Adipose tissue (tissue), 3 donors: Measurements from ENCODE around the gene ADAMTSL2. TPM values are rescaled to one million over a fixed set of nuclear protein-coding genes. Genes with fewer than 3 reads are reported as not detected.

Experiments
- H3K27ac ChIP-seq: one replicate; pipeline ENCODE4 v1.5.1; 2013; ENCODE audit warnings: low read depth, low read length
- WGBS, 3 donors: extraction: QIAGEN DNeasy Blood & Tissue Kit; methylation state at CpG; one replicate each; pipeline ENCODE4 v1.1.7; 2013; 5-methylcytosine and 5-hydroxymethylcytosine counted together
- polyA plus RNA-seq, 3 donors: library from polyadenylated mRNA; stranded (reverse); fragments of 200-250 nt; gene quantifications; one replicate each; pipeline ENCODE4 v1.2.3, GENCODE V29; 2013
- donor health status: healthy with polysubstance abuse.
- donor health status: Bipolar disorder and iron deficiency.
- donor health status: healthy.

ADAMTSL2 gene
- polyA plus RNA-seq, 3 donors = 2.0 to 2.7 (median 2.2) TPM

GRCh38 chr9:133604856-133605255 lies 70.4 kb downstream of the ADAMTSL2 start:
- H3K27ac ChIP-seq = no peak overlapping the region
- 43 to 59% (median 55%) methylated on average over 14 of the region's 14 CpGs for WGBS, 3 donors

- H3K27ac ChIP-seq = no peak overlapping the region
- WGBS, 3 donors = 74 to 92% (median 86%) methylated on average over 16 to 17 of the region's 17 CpGs
Observed at GRCh38 chr9:133605446-133605845, 70.9 kb downstream of the ADAMTSL2 start.

GRCh38 chr9:133605856-133606707 lies 71.6 kb downstream of the ADAMTSL2 start:
- WGBS, 3 donors = 63 to 72% (median 63%) methylated on average over 15 to 16 of the region's 16 CpGs
- H3K27ac ChIP-seq = no peak overlapping the region

GRCh38 chr9:133606708-133607025 lies 72.2 kb downstream of the ADAMTSL2 start:
- 42 to 50% (median 45%) methylated on average over 8 of the region's 8 CpGs for WGBS, 3 donors
- H3K27ac ChIP-seq = no peak overlapping the region

- 48 to 51% (median 48%) methylated on average over 7 of the region's 7 CpGs for WGBS, 3 donors
- no peak overlapping the region for H3K27ac ChIP-seq
Observed at GRCh38 chr9:133607381-133607780, 72.9 kb downstream of the ADAMTSL2 start.

- H3K27ac ChIP-seq = no peak overlapping the region
- 68 to 84% (median 82%) methylated on average over 8 of the region's 8 CpGs for WGBS, 3 donors
Observed at GRCh38 chr9:133607976-133608375, 73.5 kb downstream of the ADAMTSL2 start.

GRCh38 chr9:133608382-133608781 lies 73.9 kb downstream of the ADAMTSL2 start:
- H3K27ac ChIP-seq = no peak overlapping the region
- WGBS, 3 donors = 70 to 81% (median 75%) methylated on average over 7 of the region's 7 CpGs

GRCh38 chr9:133608889-133609288 lies 74.4 kb downstream of the ADAMTSL2 start:
- 10 to 12% (median 11%) methylated on average over 24 to 41 of the region's 41 CpGs for WGBS, 3 donors
- H3K27ac ChIP-seq = no peak overlapping the region

GRCh38 chr9:133609311-133610098 lies 75.0 kb downstream of the ADAMTSL2 start, which contains the start of gene FAM163B:
FAM163B (minus strand) TSS chr9:133609389; CDS start chr9:133580223, 29,166 bp downstream.
- H3K27ac ChIP-seq = no peak within 1 kb of the TSS
- WGBS, 3 donors = 11 to 12% (median 11%) methylated on average over 42 to 61 of the region's 61 CpGs

GRCh38 chr9:133610845-133611244 lies 76.3 kb downstream of the ADAMTSL2 start:
- no peak overlapping the region for H3K27ac ChIP-seq
- 30 to 88% (median 77%) methylated on average over 5 of the region's 5 CpGs for WGBS, 3 donors

- 80 to 82% (median 81%) methylated on average over 9 of the region's 9 CpGs for WGBS, 3 donors
Observed at GRCh38 chr9:133612051-133612450, 77.5 kb downstream of the ADAMTSL2 start.

GRCh38 chr9:133612816-133613215 lies 78.3 kb downstream of the ADAMTSL2 start:
- no peak overlapping the region for H3K27ac ChIP-seq
- 75 to 77% (median 77%) methylated on average over 8 of the region's 8 CpGs for WGBS, 3 donors

More at GRCh38 chr9:133612051-133612450, 77.5 kb downstream of the ADAMTSL2 start:
- no peak overlapping the region for H3K27ac ChIP-seq

- no peak overlapping the region for H3K27ac ChIP-seq
- WGBS, 3 donors = 75 to 79% (median 79%) methylated on average over 16 of the region's 16 CpGs
Observed at GRCh38 chr9:133613432-133613831, 78.9 kb downstream of the ADAMTSL2 start.

- 61 to 76% (median 71%) methylated on average over 10 of the region's 10 CpGs for WGBS, 3 donors
- no peak overlapping the region for H3K27ac ChIP-seq
Observed at GRCh38 chr9:133614056-133614455, 79.6 kb downstream of the ADAMTSL2 start.

- no peak overlapping the region for H3K27ac ChIP-seq
- 52 to 61% (median 60%) methylated on average over 5 of the region's 5 CpGs for WGBS, 3 donors
Observed at GRCh38 chr9:133614678-133615077, 80.2 kb downstream of the ADAMTSL2 start.

GRCh38 chr9:133615186-133615585 lies 80.7 kb downstream of the ADAMTSL2 start:
- WGBS, 3 donors = 31 to 40% (median 35%) methylated on average over 16 of the region's 16 CpGs
- H3K27ac ChIP-seq = no peak overlapping the region

- 67 to 72% (median 71%) methylated on average over 12 to 13 of the region's 13 CpGs for WGBS, 3 donors
- H3K27ac ChIP-seq = no peak overlapping the region
Observed at GRCh38 chr9:133615606-133616188, 81.2 kb downstream of the ADAMTSL2 start.

GRCh38 chr9:133616643-133617405 lies 82.3 kb downstream of the ADAMTSL2 start:
- 76 to 81% (median 77%) methylated on average over 12 to 13 of the region's 13 CpGs for WGBS, 3 donors
- H3K27ac ChIP-seq = no peak overlapping the region
